CD14-positive monocyte (primary cell): ENCODE results near the gene LENG1. TPM values are rescaled to one million over a fixed set of nuclear protein-coding genes. Genes with fewer than 3 reads are reported as not detected.

Source experiments
- DNase-seq, 3 donors: peaks; one replicate each; pipeline ENCODE4 v3.0.0-alpha.2; 2011 to 2022
- H2AFZ ChIP-seq: 2 replicates; pipeline ENCODE4 v1.6.0; 2012; ENCODE audit warnings: mild to moderate bottlenecking, low read depth, low read length, inconsistent platforms; ENCODE audit not compliant: insufficient read depth, poor library complexity, severe bottlenecking
- H3K27ac ChIP-seq, 2 donors: 1 replicate in 1 of 2; 2 replicates in 1 of 2; pipeline ENCODE4 v1.5.1; 2012 to 2013; ENCODE audit warnings: low read length in 2 of 2, control low read depth in 1 of 2, inconsistent platforms in 1 of 2, low read depth in 1 of 2, mild to moderate bottlenecking in 1 of 2
- H3K27me3 ChIP-seq, 2 donors: one replicate each; pipeline versions ENCODE4 v1.6.0 to v1.6.1; 2011 to 2013; ENCODE audit warnings: low read length in 2 of 2; ENCODE audit not compliant: control insufficient read depth in 2 of 2, insufficient read depth in 2 of 2
- H3K36me3 ChIP-seq, 2 donors: replicated peaks in 1 of 2; 1 replicate in 1 of 2; 2 replicates in 1 of 2; pipeline versions ENCODE4 v1.5.1 to v1.6.1; 2012 to 2013; ENCODE audit warnings: low read length in 2 of 2, control low read depth in 1 of 2, inconsistent platforms in 1 of 2, mild to moderate bottlenecking in 1 of 2; ENCODE audit not compliant: insufficient read depth in 2 of 2, control insufficient read depth in 1 of 2
- H3K4me1 ChIP-seq, 2 donors: 1 replicate in 1 of 2; 2 replicates in 1 of 2; pipeline versions ENCODE4 v1.5.1 to v1.6.1; 2012 to 2013; ENCODE audit warnings: low read length in 2 of 2, control low read depth in 1 of 2, inconsistent platforms in 1 of 2, mild to moderate bottlenecking in 1 of 2, moderate library complexity in 1 of 2; ENCODE audit not compliant: insufficient read depth in 2 of 2, control insufficient read depth in 1 of 2
- H3K4me2 ChIP-seq: replicated peaks from 2 replicates; pipeline ENCODE3; 2012; ENCODE audit warnings: low read length, moderate library complexity, mild to moderate bottlenecking; ENCODE audit not compliant: poor library complexity, severe bottlenecking; ENCODE audit errors: extremely low read depth
- H3K4me3 ChIP-seq, 3 experiments: fragments of 200-600 bp in 1 of 3; sonication (generic) in 1 of 3; replicated peaks in 1 of 3; 1 replicate in 2 of 3; 2 replicates in 1 of 3; pipeline ENCODE4 v1.5.1; 2011 to 2013; ENCODE audit warnings: low read length in 3 of 3, mild to moderate bottlenecking in 3 of 3, control low read depth in 2 of 3, low read depth in 2 of 3, inconsistent platforms in 1 of 3, moderate library complexity in 1 of 3
- H3K79me2 ChIP-seq: 2 replicates; pipeline ENCODE4 v1.6.0; 2012; ENCODE audit warnings: mild to moderate bottlenecking, control low read depth, inconsistent platforms, low read length, moderate library complexity; ENCODE audit not compliant: insufficient read depth
- H3K9ac ChIP-seq: 2 replicates; pipeline ENCODE4 v1.6.0; 2017; ENCODE audit warnings: low read length, mild to moderate bottlenecking; ENCODE audit not compliant: insufficient read depth, poor library complexity, severe bottlenecking
- H3K9me3 ChIP-seq, 2 donors: replicated peaks in 1 of 2; 1 replicate in 1 of 2; 2 replicates in 1 of 2; pipeline versions ENCODE4 v1.5.1 to v1.6.1; 2012 to 2013; ENCODE audit warnings: low read length in 2 of 2, control low read depth in 1 of 2; ENCODE audit not compliant: control insufficient read depth in 1 of 2, insufficient read depth in 1 of 2
- H4K20me1 ChIP-seq: 2 replicates; pipeline ENCODE4 v1.6.0; 2012; ENCODE audit warnings: mild to moderate bottlenecking, low read length, control low read depth, moderate library complexity; ENCODE audit not compliant: insufficient read depth
- H3K27ac Mint-ChIP-seq, 7 donors: one replicate each; pipeline ENCODE4 v1.8.0; 2020; ENCODE audit warnings: mild to moderate bottlenecking in 7 of 7, mixed read lengths in 7 of 7, moderate library complexity in 6 of 7, inconsistent platforms in 2 of 7
- H3K27me3 Mint-ChIP-seq, 3 donors: one replicate each; pipeline ENCODE4 v1.8.0; 2021 to 2022; ENCODE audit warnings: low read depth in 3 of 3, mild to moderate bottlenecking in 3 of 3, mixed read lengths in 3 of 3, moderate library complexity in 3 of 3, inconsistent platforms in 1 of 3
- H3K36me3 Mint-ChIP-seq, 2 donors: one replicate each; pipeline ENCODE4 v1.8.0; 2020; ENCODE audit warnings: mixed read lengths in 2 of 2, inconsistent platforms in 1 of 2, mild to moderate bottlenecking in 1 of 2
- H3K4me1 Mint-ChIP-seq: one replicate; pipeline ENCODE4 v1.8.0; 2020; ENCODE audit warnings: mild to moderate bottlenecking, mixed read lengths
- H3K4me3 Mint-ChIP-seq, 2 donors: one replicate each; pipeline ENCODE4 v1.8.0; 2020; ENCODE audit warnings: mild to moderate bottlenecking in 2 of 2, mixed read lengths in 2 of 2, moderate library complexity in 1 of 2
- H3K9me3 Mint-ChIP-seq, 7 donors: one replicate each; pipeline ENCODE4 v1.8.0; 2020 to 2022; ENCODE audit warnings: mixed read lengths in 7 of 7, mild to moderate bottlenecking in 6 of 7, moderate library complexity in 6 of 7, inconsistent platforms in 2 of 7
- CTCF ChIP-seq: fragments of 200-600 bp; IDR thresholded peaks from one replicate; pipeline ENCODE4 v1.8.0; 2022; ENCODE audit warnings: antibody characterized with exemption, mild to moderate bottlenecking
- WGBS: methylation state at CpG from one replicate; pipeline ENCODE4 v1.1.5; 2013; ENCODE audit warnings: missing lambda C conversion rate; ENCODE audit not compliant: insufficient coverage; 5-methylcytosine and 5-hydroxymethylcytosine counted together
- intact Hi-C, 2 donors: fragments of 100-400 bp; cut with micrococcal nuclease; formaldehyde crosslinking; loops; one replicate each; pipeline versions ENCODE4 v1.15.0 to v1.15.1; 2023
- polyA plus RNA-seq, 3 donors: library from polyadenylated mRNA; depleted of rRNA in 1 of 3; unstranded in 2 of 3; stranded (reverse) in 1 of 3; fragments of 300-500 nt in 2 of 3; fragments of >200 nt in 1 of 3; fragmentation: Illumina TruSeq in 2 of 3; gene quantifications; 1 replicate in 2 of 3; 2 replicates in 1 of 3; pipeline ENCODE4 v1.2.3, GENCODE V29; 2012 to 2021

Gene LENG1
- polyA plus RNA-seq, 3 donors: 3.4 to 5.4 (median 4.2) TPM

- intact Hi-C loops: loop anchor here (10.0 kb wide), 2 partner anchors 252 to 1462 kb away; partner anchors contain the start of genes LENG8 (in 1 of the 2) and U2AF2 (in 1 of the 2)
- no peak overlapping the region for H2AFZ ChIP-seq
- Mint-ChIP-seq H3K4me3 (no peak overlapping the region), H3K36me3 (peaks cover 37 to 43% of the 10 kb centered on the region in 2 donors), H3K4me1 (peaks cover 29% of the 10 kb centered on the region), H3K27ac (peak overlapping the region in 2 of 7 donors; percentile 10 to 94), H3K9me3 (peaks cover 0 to 2% (median 0%) of the 10 kb centered on the region in 7 donors), H3K27me3 (peaks cover 0 to 1% (median 0%) of the 10 kb centered on the region in 3 donors)
- no peak overlapping the region for H3K9ac ChIP-seq
- H3K27me3 ChIP-seq: no peaks in the 10 kb centered on the region
- WGBS: 95% methylated on average over 9 of the region's 11 CpGs
- H3K79me2 ChIP-seq: peaks cover 38% of the 10 kb centered on the region
- H3K4me3 ChIP-seq: no peak overlapping the region
- H4K20me1 ChIP-seq: peaks cover 24% of the 10 kb centered on the region
- no peaks in the 10 kb centered on the region for H3K9me3 ChIP-seq
- DNase-seq: no peak
- H3K36me3 ChIP-seq: peaks cover 20 to 45% of the 10 kb centered on the region in 2 donors
- peaks cover 28 to 33% of the 10 kb centered on the region in 2 donors for H3K4me1 ChIP-seq
- TF ChIP-seq CTCF: no peak
- H3K4me2 ChIP-seq: no peak overlapping the region
- H3K27ac ChIP-seq: no peak overlapping the region
Observed at GRCh38 chr19:54193011-54193410, 33.5 kb upstream of the LENG1 start.

GRCh38 chr19:54191811-54192453, 32.4 kb upstream of the LENG1 start:
- Mint-ChIP-seq H3K27ac (peak overlapping the region; percentile 90 to 100 (median 93)), H3K9me3 (peaks cover 0 to 2% (median 0%) of the 10 kb centered on the region in 7 donors), H3K4me1 (peaks cover 35% of the 10 kb centered on the region), H3K4me3 (peak overlapping the region; percentile 94 to 95), H3K27me3 (peaks cover 0 to 1% (median 1%) of the 10 kb centered on the region in 3 donors), H3K36me3 (peaks cover 39 to 47% of the 10 kb centered on the region in 2 donors)
- peaks cover 26 to 46% of the 10 kb centered on the region in 2 donors for H3K36me3 ChIP-seq
- no peaks in the 10 kb centered on the region for H3K9me3 ChIP-seq
- intact Hi-C loops: loop anchor here (1.0 to 10.0 kb wide), 4 partner anchors 33 to 1463 kb away; partner anchors contain the start of genes LENG1 (in 1 of the 2), LENG8 (in 1 of the 2) and U2AF2 (in 1 of the 2)
- TF ChIP-seq CTCF: no peak
- H3K79me2 ChIP-seq: peaks cover 47% of the 10 kb centered on the region
- WGBS: 64% methylated on average over 10 of the region's 19 CpGs
- H3K27ac ChIP-seq: peak overlapping the region; percentile 98 to 99
- H3K4me1 ChIP-seq: peaks cover 33 to 44% of the 10 kb centered on the region in 2 donors
- no peak for DNase-seq
- peak overlapping the region; percentile 62 to 97 (median 89) for H3K4me3 ChIP-seq
- H4K20me1 ChIP-seq: peaks cover 34% of the 10 kb centered on the region
- peak overlapping the region; percentile 73 for H2AFZ ChIP-seq
- H3K4me2 ChIP-seq: peak overlapping the region; percentile 99
- peak overlapping the region; percentile 93 for H3K9ac ChIP-seq
- H3K27me3 ChIP-seq: no peaks in the 10 kb centered on the region
